SKM-1 treated with dmso at 0.1 percent for 144 hours (cell line): ENCODE data around the gene ZNF500.

ENCODE experiments used
- DNase-seq: peaks from one replicate; lab custom pipeline; 2025; ENCODE audit not compliant: unreplicated experiment; lab: John Stamatoyannopoulos, UW

The ZNF500 gene

GRCh38 chr16:4775005-4775404 is 8.0 kb upstream of the ZNF500 start:
- no peak for DNase-seq

DNA sequence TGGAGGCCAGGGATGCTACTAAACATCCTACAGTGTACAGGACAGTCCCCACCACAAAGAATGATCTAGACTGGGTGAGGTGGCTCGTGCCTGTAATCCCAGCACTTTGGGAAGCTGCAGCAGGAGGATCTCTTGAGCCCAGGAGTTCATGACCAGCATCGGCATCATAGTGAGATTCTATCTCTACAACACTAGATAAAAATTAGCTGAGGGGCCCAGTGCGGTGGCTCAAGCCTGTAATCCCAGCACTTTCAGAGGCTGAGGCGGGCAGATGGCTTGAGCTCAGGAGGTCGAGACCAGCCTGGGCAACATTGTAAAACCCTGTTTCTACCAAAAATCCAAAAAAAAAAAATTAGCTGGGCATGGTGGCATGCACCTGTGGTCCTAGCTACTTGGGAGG is 5.4 kb upstream of the ZNF500 start:
- no peak for DNase-seq

GRCh38 chr16:4771646-4772045 is 4.7 kb upstream of the ZNF500 start:
- no peak for DNase-seq

- DNase-seq, result no peak
These were observed 2.3 kb upstream of the ZNF500 start for GRCh38 chr16:4769306-4769638.

GRCh38 chr16:4768549-4769305 is 1.8 kb upstream of the ZNF500 start:
- peak; percentile 89 for DNase-seq

- DNase-seq, result peak; percentile 66
These were observed 1.0 kb upstream of the ZNF500 start for GRCh38 chr16:4767872-4768548.

GRCh38 chr16:4765511-4766474 is 1.2 kb downstream of the ZNF500 start:
- no peak for DNase-seq

DNA sequence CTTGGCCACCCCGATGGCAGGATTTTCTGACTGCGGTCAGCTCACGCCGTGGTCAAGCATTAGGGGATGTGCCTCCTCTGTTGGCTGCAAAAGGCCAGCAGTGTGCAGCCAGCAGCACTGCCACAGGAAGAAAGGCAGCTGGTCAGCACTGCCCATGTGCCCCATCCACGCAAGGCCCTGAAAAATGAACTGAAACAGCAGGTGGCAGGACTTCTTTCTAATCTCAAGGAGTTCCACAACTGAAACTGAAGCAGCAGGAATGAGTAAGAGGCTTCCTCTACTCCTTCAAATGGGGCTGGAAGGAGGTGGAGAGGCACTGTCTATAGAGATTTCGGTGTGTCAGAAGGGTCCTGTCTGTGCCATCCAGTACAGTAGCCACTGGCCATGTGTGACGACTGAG is 3.2 kb downstream of the ZNF500 start:
- no peak for DNase-seq

DNA sequence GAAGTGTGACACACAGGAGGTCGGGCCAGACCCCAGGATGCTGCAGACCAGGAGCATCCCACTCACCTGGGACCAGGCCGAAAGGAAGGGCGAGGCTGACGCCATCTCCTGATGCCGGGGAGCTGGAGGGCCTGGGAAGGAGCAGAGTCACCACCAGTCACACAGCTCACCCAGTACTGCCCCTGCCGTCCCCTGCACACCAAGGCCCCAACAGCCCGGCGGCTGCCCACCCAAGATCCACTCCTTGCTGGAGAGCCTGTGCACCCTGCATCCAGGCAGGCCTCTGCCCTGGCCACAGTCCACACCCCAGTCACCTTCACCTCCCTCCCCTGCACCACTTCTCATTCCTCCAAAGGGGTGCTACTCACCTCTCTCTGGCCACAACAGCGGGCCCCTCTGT is 4.8 kb downstream of the ZNF500 start:
- DNase-seq, result no peak

DNA sequence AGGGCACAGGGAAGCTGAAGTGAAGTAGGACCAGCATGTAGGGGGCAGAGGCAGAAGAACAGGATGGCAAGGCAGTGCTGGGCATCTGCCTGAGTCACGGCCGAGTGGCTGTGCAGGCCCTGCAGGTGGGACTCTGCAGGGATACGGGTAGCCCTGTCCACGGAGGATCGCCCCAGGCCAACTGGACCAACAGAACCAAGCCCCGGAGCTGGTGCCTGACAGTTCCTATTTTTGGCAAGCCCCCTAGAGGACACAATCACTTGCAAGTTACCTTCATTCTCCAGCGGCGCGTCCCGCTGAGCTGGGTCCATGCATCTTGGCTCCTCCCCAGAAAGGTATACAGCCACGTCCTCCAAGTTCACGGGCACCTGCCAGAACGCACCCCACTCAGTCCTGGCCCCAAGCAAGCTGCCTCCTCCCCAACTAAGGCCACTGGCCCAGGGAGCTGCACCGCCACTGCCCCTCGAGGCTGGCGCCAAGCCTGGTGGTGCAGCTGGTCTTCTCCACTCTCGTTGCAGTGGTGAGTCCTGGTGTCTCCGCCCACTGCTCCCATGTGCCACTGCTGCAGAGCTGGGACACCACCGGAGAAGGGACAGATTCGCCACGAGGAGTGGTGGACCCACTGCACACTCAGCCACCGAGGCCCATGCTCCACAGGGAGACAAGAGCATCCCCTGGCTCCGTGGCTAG is 6.6 kb downstream of the ZNF500 start:
- no peak for DNase-seq

DNA sequence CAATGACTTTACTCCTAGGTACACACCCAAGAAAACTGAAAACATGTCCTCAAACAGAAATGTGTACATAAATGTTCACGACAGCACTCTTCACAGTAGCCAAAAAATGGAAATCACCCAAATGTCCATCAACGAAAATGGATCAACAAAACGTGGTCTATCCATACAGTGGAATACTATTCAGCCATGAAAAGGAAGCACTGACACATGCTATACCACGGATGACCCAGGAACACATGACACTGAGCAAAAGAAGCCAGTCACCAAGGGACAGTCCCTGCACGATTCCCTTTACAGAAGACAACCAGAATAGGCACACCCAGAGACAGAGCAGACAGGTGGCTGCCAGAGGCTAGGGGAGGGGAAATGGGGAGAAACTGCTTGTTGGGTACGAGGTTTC is 11.3 kb downstream of the ZNF500 start:
- no peak for DNase-seq

GRCh38 chr16:4754865-4755264 is 12.1 kb downstream of the ZNF500 start:
- DNase-seq, result no peak

- DNase-seq, result no peak
These were observed 13.7 kb downstream of the ZNF500 start for GRCh38 chr16:4753227-4753626.

- DNase-seq, result no peak
These were observed 14.4 kb downstream of the ZNF500 start for GRCh38 chr16:4752351-4753100.

- no peak for DNase-seq
These were observed 16.1 kb downstream of the ZNF500 start for GRCh38 chr16:4750896-4751295.

GRCh38 chr16:4749700-4750257 is 17.2 kb downstream of the ZNF500 start:
- no peak for DNase-seq

DNA sequence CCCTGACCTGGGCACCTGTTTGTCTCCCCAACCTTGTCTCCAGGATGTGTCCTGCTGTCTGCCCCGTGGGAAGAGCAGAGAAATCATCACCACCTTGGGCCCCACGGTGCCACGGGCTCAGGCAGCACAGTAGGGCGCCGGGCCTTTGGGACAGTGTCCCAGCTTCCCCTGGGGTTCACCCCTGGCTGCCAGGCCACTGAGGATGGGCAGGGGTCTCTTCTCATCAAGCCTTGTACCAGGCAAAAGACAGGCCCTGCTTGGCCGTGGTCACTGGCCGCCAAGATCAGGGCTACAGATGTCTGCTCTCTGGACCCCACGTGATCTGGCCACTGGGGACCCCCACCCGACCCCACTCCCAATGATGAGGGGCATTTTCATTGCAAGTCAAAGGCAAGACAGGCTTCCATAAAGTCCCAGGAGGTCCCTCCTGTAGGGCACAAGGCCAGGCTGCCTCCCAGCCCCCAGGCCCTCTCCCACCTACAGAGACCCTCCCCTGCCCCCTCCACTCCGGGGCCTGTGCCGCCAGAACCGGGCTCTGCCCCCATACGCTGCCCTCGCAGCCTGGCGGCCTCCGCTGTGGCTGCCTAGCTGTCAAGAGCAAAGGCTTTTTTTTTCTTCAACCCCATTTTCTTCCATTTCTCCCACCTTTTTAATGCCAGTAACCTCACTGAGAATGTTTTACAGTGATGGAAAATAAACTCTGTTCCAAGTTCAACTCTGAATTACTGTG is 18.1 kb downstream of the ZNF500 start:
- no peak for DNase-seq

DNA sequence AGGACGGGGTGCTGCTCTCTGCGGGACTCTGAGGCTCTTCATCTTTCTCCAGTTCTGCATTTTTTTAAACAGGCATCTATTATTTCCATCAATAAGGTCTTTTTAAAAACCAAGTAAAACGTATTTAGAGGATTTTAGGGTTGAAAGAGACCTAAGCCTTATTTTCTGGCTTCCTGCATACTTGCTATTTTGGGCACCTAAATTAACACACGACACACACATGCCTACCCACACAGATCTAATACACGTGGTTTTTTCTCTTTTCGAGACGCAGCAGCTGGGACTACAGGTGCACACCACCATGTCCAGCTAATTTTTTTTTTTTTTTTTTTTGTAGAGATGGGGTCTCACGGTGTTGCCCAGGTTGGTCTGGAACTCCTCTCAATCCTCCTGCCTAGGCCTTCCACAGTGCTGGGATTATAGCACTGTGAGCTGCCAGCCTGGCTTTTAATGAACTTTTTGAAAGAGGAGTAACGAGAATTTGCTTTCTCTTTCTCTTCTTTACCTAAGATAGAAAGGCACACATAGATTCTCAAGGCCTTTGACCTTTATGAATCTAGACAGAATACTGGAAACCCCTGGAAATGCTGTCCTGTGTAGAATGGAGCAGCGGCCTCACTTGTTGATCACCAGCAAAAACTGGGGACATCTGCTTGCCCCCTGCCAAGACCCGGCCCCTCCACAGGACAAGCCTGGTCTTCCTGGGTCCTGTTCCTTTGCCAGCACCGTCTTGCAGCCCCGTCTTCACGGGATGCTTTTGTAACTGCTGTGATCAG is 18.9 kb downstream of the ZNF500 start:
- no peak for DNase-seq
